GM13976 (cell line): Measurements from ENCODE around the gene ZBTB7B.

Source experiments
- DNase-seq: peaks from one replicate; pipeline ENCODE4 v3.0.0; 2012; ENCODE audit warnings: low spot score
- CTCF ChIP-seq: IDR thresholded peaks from 2 replicates; pipeline ENCODE4 v1.5.1; 2012; ENCODE audit warnings: borderline replicate concordance, mild to moderate bottlenecking; ENCODE audit not compliant: insufficient read depth; ENCODE audit errors: extremely low read depth, missing control alignments, control extremely low read depth
- in situ Hi-C: fragments of 300-500 bp; cut with MboI; formaldehyde crosslinking; loops from one replicate; pipeline ENCODE4 v1.12.0; 2022; ENCODE audit warnings: low sequenced_read_pairs, mixed read lengths, inconsistent platforms; ENCODE audit not compliant: unreplicated experiment

ZBTB7B gene

GRCh38 chr1:155051777-155052398, 49.3 kb downstream of the ZBTB7B start:
- in situ Hi-C loops: loop anchor here (25.0 kb wide), 1 partner anchor 490 kb away; the partner anchor contains the start of genes CHRNB2 and UBE2Q1
- TF ChIP-seq CTCF: no peak
- DNase-seq: peak; percentile 57

GRCh38 chr1:155052439-155053395, 50.1 kb downstream of the ZBTB7B start:
- in situ Hi-C loops: loop anchor here (25.0 kb wide), 1 partner anchor 490 kb away; the partner anchor contains the start of genes CHRNB2 and UBE2Q1
- peak; percentile 24 for TF ChIP-seq CTCF

GRCh38 chr1:155053531-155054105, 51.0 kb downstream of the ZBTB7B start:
- TF ChIP-seq CTCF: no peak
- in situ Hi-C loops: loop anchor here (25.0 kb wide), 1 partner anchor 491 kb away; the partner anchor contains the start of genes CHRNB2 and UBE2Q1
- no peak for DNase-seq

More at GRCh38 chr1:155052439-155053395, 50.1 kb downstream of the ZBTB7B start:
- DNase-seq: peak; percentile 52

GRCh38 chr1:155057104-155057503, 54.5 kb downstream of the ZBTB7B start:
- TF ChIP-seq CTCF: no peak
- in situ Hi-C loops: loop anchor here (25.0 kb wide), 1 partner anchor 495 kb away; the partner anchor contains the start of genes CHRNB2 and UBE2Q1
- DNase-seq: no peak

GRCh38 chr1:155057788-155058211, 55.2 kb downstream of the ZBTB7B start:
- no peak for DNase-seq
- TF ChIP-seq CTCF: no peak
- in situ Hi-C loops: loop anchor here (25.0 kb wide), 1 partner anchor 495 kb away; the partner anchor contains the start of genes CHRNB2 and UBE2Q1

GRCh38 chr1:155060736-155061135, 58.1 kb downstream of the ZBTB7B start:
- no peak for TF ChIP-seq CTCF
- DNase-seq: no peak
- in situ Hi-C loops: loop anchor here (10.0 to 25.0 kb wide), 2 partner anchors 396 to 498 kb away; partner anchors contain the start of genes CHRNB2 and UBE2Q1
